ES-I3 (cell line): ENCODE data around the gene THSD7A.

Experiments used
- H3K36me3 ChIP-seq: 2 replicates; pipeline ENCODE4 v1.6.1; 2013; ENCODE audit warnings: mild to moderate bottlenecking, low read length, control low read depth, moderate library complexity; ENCODE audit not compliant: insufficient read depth
- H3K4me1 ChIP-seq: 2 replicates; pipeline ENCODE4 v1.6.1; 2013; ENCODE audit warnings: mild to moderate bottlenecking, control low read depth, low read length; ENCODE audit not compliant: insufficient read depth
- H3K9ac ChIP-seq: 2 replicates; pipeline ENCODE4 v1.6.1; 2013; ENCODE audit warnings: low read depth, mild to moderate bottlenecking, low read length, moderate library complexity
- H3K9me3 ChIP-seq: 2 replicates; pipeline ENCODE4 v1.6.1; 2013; ENCODE audit warnings: mild to moderate bottlenecking, low read length, moderate library complexity; ENCODE audit not compliant: control insufficient read depth, insufficient read depth

Gene THSD7A

GRCh38 chr7:11570205-11570604 is 261.8 kb downstream of the THSD7A start:
- H3K9me3 ChIP-seq: no peaks in the 10 kb centered on the region
- H3K36me3 ChIP-seq: no peaks in the 10 kb centered on the region
- no peaks in the 10 kb centered on the region for H3K4me1 ChIP-seq
- H3K9ac ChIP-seq: no peak overlapping the region

GRCh38 chr7:11567571-11567970 is 264.4 kb downstream of the THSD7A start:
- Histone ChIP-seq H3K9me3 (no peaks in the 10 kb centered on the region), H3K36me3 (no peaks in the 10 kb centered on the region), H3K9ac (no peak overlapping the region), H3K4me1 (no peaks in the 10 kb centered on the region)

DNA sequence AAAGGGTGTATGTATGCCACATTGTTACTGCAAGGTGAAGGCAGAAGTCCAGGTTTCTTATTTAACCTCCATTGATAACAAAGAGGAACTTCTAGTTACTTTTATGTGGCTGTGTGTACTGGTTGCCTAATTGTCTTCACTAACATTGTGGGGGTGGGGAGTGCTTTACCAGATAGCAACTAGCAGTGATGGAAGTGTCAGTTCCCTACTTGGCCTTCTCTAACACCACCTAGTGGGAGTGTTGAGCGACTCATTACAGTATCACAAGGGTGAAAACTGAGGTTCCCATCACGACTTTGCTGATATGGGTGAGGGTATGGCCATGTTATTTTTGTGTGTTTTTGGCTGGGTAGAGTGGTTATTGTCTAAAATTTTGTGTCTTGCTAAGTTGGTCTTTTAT is 274.4 kb downstream of the THSD7A start:
- no peak overlapping the region for H3K9ac ChIP-seq
- H3K9me3 ChIP-seq: no peaks in the 10 kb centered on the region
- H3K36me3 ChIP-seq: no peaks in the 10 kb centered on the region

GRCh38 chr7:11552676-11553296 is 279.2 kb downstream of the THSD7A start:
- Histone ChIP-seq H3K4me1 (peaks cover 4% of the 10 kb centered on the region), H3K9me3 (no peaks in the 10 kb centered on the region), H3K36me3 (no peaks in the 10 kb centered on the region), H3K9ac (no peak overlapping the region)

More for the DNA sequence above, 274.4 kb downstream of the THSD7A start:
- peaks cover 4% of the 10 kb centered on the region for H3K4me1 ChIP-seq

GRCh38 chr7:11551470-11551869 is 280.5 kb downstream of the THSD7A start:
- H3K36me3 ChIP-seq: no peaks in the 10 kb centered on the region
- H3K4me1 ChIP-seq: no peaks in the 10 kb centered on the region
- no peak overlapping the region for H3K9ac ChIP-seq
- no peaks in the 10 kb centered on the region for H3K9me3 ChIP-seq

- no peak overlapping the region for H3K9ac ChIP-seq
- H3K9me3 ChIP-seq: no peaks in the 10 kb centered on the region
- no peaks in the 10 kb centered on the region for H3K4me1 ChIP-seq
- H3K36me3 ChIP-seq: no peaks in the 10 kb centered on the region
These were observed 283.5 kb downstream of the THSD7A start for GRCh38 chr7:11548532-11548931.

- Histone ChIP-seq H3K9ac (no peak overlapping the region), H3K36me3 (no peaks in the 10 kb centered on the region), H3K9me3 (no peaks in the 10 kb centered on the region), H3K4me1 (no peaks in the 10 kb centered on the region; the same call in 1 of the 2 replicates)
These were observed 290.7 kb downstream of the THSD7A start for GRCh38 chr7:11541330-11541729.

- Histone ChIP-seq H3K4me1 (no peaks in the 10 kb centered on the region; the same call in 1 of the 2 replicates), H3K36me3 (no peaks in the 10 kb centered on the region), H3K9me3 (no peaks in the 10 kb centered on the region), H3K9ac (no peak overlapping the region)
These were observed 291.7 kb downstream of the THSD7A start for GRCh38 chr7:11540271-11540761.

GRCh38 chr7:11539853-11540252 is 292.1 kb downstream of the THSD7A start:
- Histone ChIP-seq H3K9ac (no peak overlapping the region), H3K4me1 (no peaks in the 10 kb centered on the region; the same call in 1 of the 2 replicates)

DNA sequence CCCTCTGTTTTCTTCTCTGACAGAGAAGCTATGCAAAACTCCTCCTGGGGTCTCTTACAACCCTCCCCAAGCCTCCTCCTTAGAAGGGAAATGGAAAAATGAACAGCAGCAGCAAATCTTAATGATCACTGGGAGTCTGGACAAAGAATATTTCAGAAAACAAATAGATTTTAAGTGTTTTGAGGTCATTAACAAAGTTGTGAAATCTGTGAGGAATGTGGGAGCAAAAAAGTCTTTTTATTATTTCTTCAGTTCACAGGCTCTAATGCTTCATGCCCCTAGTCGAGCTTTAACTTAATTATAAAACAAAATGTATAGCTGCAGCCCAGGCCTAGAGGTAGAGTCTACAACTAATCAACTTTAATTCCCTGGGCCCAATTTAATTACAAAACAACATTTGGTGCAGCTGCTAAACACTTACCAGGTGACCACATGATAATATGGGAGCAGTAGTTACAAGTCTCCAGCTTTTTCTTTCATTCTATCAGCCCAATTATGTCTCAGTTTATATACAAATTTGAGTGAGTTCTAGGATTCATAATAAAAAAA is 293.2 kb downstream of the THSD7A start:
- H3K4me1 ChIP-seq: no peaks in the 10 kb centered on the region; the same call in 1 of the 2 replicates
- no peak overlapping the region for H3K9ac ChIP-seq
- no peaks in the 10 kb centered on the region for H3K9me3 ChIP-seq
- no peaks in the 10 kb centered on the region for H3K36me3 ChIP-seq

More at GRCh38 chr7:11539853-11540252, 292.1 kb downstream of the THSD7A start:
- no peaks in the 10 kb centered on the region for H3K9me3 ChIP-seq
- no peaks in the 10 kb centered on the region for H3K36me3 ChIP-seq

DNA sequence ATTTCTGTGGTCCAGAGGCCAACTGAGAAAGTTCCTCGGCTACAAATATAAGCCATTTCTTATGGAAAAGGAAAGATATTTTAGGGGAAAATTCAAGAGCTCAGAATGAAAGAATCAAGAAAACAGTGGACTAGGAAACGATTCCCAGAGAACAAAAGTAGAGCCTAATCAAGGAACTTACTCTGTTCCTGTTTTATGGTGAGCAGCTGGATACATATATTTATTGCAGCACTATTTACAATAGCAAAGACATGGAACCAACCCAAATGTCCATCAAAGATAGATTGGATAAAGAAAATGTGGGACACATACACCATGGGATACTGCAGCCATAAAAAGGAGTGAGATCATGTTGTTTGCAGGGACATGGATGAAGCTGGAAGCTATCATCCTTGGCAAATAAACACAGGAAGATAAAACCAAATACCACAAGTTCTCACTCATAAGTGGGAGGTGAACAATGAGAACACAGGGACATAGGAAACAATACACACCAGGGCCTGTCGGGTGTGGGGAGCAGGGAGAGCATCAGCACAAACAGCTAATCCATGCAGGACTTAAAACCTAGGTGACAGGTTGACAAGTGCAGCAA is 298.7 kb downstream of the THSD7A start:
- H3K9me3 ChIP-seq: no peaks in the 10 kb centered on the region
- H3K4me1 ChIP-seq: peaks cover 5% of the 10 kb centered on the region; the same call in 1 of the 2 replicates
- H3K36me3 ChIP-seq: no peaks in the 10 kb centered on the region
- H3K9ac ChIP-seq: no peak overlapping the region

GRCh38 chr7:11529382-11529781 is 302.6 kb downstream of the THSD7A start:
- no peaks in the 10 kb centered on the region for H3K9me3 ChIP-seq
- H3K4me1 ChIP-seq: peaks cover 5% of the 10 kb centered on the region; the same call in 1 of the 2 replicates
- H3K9ac ChIP-seq: no peak overlapping the region
- H3K36me3 ChIP-seq: no peaks in the 10 kb centered on the region

GRCh38 chr7:11527707-11528106 is 304.3 kb downstream of the THSD7A start:
- Histone ChIP-seq H3K9ac (no peak overlapping the region), H3K4me1 (peaks cover 5% of the 10 kb centered on the region; the same call in 1 of the 2 replicates), H3K9me3 (no peaks in the 10 kb centered on the region), H3K36me3 (no peaks in the 10 kb centered on the region)

GRCh38 chr7:11524476-11525397 is 307.3 kb downstream of the THSD7A start:
- H3K9ac ChIP-seq: no peak overlapping the region
- no peaks in the 10 kb centered on the region for H3K36me3 ChIP-seq
- H3K4me1 ChIP-seq: peaks cover 1% of the 10 kb centered on the region; the same call in 1 of the 2 replicates
- no peaks in the 10 kb centered on the region for H3K9me3 ChIP-seq
